GM18909 (cell line): ENCODE data around the gene NNMT.

Experiments
- ATAC-seq: cut with Tn5 transposase; IDR thresholded peaks from one replicate; pipeline ENCODE4 v1.9.1; 2021; ENCODE audit warnings: mild to moderate bottlenecking; ENCODE audit not compliant: unreplicated experiment, poor library complexity

Gene NNMT

GRCh38 chr11:114295676-114296604 is at the start of gene NNMT:
Gene NNMT, plus strand, starts transcription at chr11:114296399. Its CDS starts 158 bp downstream, at chr11:114296557.
- no peak for ATAC-seq

DNA sequence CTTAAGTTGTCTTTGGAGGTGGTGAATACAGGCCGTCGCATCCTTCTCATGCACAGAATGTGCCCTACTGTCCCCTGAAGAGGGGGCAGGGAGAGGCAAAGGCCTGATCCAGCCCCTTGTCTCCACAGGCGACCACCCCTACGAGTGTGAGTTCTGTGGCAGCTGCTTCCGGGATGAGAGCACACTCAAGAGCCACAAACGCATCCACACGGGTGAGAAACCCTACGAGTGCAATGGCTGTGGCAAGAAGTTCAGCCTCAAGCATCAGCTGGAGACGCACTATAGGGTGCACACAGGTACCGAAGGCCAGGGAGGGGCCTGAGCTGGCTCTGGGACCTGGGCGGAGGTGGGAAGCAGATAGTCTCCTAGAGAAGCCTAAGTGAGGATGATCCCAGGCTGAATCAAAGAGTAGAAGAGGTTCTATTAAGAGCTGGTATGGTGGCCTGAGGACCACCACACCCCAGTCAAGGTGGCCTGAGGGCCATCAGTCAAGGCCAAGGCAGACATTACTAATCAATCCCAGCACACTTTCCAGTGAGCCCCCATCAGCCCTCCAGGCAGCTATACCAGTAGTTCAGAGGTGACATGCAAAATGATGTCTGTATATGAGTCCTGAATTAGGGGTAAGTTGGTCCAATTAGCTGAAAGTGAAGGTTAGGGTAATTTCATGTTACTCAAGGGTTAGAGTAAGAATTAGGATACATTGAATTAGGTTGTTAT is 49.0 kb upstream of the NNMT start:
- ATAC-seq: no peak

GRCh38 chr11:114250180-114250579 is 46.0 kb upstream of the NNMT start:
- ATAC-seq: no peak

DNA sequence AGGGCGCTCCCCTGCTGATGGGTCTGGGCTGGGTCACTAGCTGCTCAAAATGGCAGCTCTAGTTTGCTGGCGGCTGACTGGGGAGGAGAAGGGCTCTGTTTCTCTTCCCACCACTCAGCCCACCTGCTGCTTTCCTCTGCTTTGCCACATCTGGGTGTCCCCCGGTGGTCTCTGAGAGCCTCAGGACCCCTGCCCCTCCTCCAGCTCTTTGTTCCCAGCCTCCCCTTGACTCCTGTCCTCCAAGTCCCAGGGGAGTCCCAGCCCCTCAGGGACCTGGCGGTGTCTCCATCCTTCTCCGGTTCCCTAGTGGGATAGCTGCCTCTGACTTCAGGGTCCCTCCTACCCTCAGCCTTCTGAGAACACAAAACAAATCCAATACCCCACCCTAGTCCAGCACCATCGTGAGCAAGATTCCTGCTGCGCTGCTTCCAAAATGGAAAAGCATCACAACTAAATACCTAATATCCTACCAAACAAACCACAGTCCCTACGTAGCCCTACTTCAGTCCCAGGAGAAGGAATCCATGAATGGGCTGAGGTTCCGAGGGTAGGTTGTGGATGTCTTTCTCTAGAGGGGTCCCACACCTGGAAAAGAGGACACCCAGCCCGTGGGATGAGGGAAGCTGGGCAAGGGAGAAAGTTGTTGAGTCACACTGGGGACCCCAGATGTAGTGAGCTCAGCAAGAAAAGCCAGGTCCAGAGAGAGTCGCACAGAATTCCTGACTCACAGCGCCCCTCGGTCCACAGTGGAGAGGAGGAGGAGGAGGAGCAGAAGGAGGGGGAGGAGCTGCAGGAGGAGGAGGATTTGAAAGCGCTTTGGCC is 45.0 kb upstream of the NNMT start:
- ATAC-seq: no peak

DNA sequence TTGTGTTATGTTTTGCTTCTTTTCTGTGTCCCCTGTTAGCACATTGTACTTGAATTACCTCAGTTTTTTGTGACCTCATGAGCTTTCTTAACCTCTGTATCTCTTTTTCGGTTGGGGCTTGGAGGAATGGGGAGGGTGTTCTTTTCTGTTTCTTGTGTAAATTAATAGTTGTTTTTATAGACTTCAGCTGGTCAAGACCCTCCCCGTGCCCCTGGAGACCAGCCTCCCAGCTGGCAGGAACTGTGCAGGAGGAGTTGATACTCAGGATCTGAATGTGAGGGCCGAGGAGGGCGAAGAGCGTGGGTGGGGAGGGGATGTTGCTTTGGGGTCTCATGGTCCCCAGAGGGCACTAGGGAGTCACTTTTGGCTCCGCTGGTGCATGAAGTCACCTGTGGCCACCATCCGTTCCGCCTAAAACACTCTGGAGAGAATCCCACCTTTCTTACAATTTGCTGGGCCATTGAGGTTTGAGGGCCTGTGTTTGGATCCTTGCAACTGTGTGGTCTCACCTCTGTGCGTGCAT is 44.3 kb upstream of the NNMT start:
- ATAC-seq: no peak

- no peak for ATAC-seq
Measured at GRCh38 chr11:114252767-114253166, 43.4 kb upstream of the NNMT start.

- ATAC-seq: no peak
Measured at GRCh38 chr11:114253771-114254170, 42.4 kb upstream of the NNMT start.

- no peak for ATAC-seq
Measured at GRCh38 chr11:114254571-114255146, 41.5 kb upstream of the NNMT start.

DNA sequence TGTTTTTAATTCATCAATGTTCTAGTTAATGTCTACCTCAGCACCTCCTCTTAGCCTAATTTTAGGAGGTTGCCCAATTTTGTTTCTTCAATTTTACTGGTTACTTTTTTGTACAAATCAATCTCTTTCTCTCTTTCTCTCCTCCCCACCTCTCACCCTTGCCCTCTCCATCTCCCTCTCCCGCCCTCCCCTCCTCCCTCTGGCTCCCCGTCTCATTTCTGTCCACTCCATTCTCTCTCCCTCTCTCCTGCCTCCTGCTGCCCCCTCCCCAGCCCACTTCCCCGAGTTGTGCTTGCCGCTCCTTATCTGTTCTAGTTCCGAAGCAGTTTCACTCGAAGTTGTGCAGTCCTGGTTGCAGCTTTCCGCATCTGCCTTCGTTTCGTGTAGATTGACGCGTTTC is 40.9 kb upstream of the NNMT start:
- ATAC-seq: no peak

DNA sequence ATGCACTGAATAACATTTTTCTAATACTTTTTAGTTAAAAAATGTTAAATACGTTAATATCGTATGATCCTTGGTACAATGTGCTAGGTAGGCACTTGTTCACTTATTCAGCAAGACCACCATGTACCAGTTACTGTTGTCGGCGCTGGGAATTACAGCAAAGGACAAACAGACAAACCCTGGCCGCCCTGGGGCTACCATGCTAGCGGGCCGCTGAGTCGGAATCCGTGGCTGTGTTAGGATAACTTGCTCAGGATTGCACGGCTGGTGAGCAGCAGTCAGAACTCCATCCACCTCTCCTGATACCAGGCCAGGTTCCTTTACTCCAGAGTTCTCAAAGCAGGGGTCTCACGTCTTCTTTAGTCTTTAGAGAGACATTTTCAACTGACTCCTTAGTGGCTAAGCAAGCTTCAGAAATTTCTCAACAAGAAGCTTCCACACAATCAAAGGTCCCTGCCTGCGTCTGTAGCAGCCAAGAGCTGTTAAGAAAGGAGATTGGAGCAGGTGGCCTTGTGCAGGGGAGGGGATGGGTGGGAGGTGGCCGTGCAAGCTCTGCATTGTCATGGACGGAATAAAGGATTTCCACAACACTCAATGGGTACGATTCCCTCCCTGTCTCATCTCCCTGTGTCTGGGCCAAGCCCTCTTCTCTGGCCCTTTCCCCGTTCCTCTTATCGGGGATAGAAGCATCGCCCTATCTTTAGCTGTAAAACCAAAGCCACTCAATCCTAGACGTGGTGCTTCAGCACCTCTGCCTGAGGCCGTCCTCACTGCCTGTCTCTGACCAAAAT is 39.8 kb upstream of the NNMT start:
- ATAC-seq: no peak

DNA sequence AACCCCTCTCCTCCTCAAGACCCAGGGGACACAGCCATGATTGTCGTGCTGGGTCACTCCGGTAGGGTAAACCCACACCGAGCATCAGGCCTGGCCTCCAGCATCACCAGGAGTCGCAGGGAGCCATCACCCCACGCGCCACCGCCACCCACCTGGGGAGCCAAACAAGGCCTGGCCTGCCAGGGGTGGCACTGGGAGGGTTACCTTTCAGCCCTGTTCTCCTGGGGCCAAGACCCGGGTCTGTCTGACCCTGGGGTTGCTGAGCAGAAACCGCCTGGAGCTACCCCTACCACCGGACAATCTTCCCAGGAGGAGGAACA is 39.3 kb upstream of the NNMT start:
- no peak for ATAC-seq

GRCh38 chr11:114257621-114258558 is 38.3 kb upstream of the NNMT start:
- no peak for ATAC-seq

DNA sequence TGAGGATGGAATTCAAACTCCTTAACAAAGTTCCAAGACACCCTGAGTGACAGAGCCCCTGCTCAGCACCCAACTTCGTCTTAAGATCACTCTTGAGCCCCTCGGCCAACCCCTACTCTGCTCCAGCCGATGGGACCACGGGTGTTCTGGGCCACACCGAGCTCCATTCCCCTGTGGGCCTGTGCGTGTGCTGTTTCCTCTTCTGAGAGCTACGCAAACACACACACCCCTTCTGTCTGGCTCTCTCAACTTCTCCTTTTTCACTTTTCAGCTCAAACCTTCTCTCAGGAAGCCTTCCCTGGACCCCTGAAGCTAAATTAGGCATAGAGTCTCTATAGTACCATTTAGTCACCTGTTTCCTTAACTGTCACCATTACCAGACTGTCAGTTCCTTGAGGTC is 37.5 kb upstream of the NNMT start:
- ATAC-seq: no peak

GRCh38 chr11:114259124-114259526 is 37.1 kb upstream of the NNMT start:
- ATAC-seq: no peak

DNA sequence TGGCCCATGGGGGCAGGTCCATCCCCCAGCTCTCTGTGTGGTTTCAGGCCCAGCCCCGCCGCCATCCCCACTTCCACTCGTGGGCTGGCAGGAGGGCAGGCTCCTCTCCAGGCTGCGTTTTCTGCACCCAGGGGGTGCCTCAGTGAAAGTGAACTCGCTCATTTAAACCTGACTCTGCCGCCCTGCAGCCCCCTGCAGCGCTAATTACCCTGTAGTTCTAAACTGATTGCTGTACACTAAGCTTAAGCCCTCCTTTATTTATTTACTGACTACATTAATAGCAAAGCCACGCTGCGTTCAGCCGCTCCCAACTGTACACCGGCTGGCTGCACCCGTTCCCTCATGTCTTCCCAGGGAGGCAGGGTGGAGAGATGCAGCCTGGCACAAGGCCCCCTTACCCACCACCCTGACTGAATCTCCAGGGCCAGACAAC is 36.6 kb upstream of the NNMT start:
- ATAC-seq: no peak

- ATAC-seq: no peak
Measured at GRCh38 chr11:114260077-114260476, 36.1 kb upstream of the NNMT start.

GRCh38 chr11:114260483-114260882 is 35.7 kb upstream of the NNMT start:
- ATAC-seq: no peak

GRCh38 chr11:114261791-114262190 is 34.4 kb upstream of the NNMT start:
- no peak for ATAC-seq
